ENCODE data around the gene WFDC1.
"Not testable (repeated sequence)": the region's sequence is repeated elsewhere in the genome, so short reads cannot be mapped to it uniquely, and the experiment has no call there.

WFDC1 gene

DNA sequence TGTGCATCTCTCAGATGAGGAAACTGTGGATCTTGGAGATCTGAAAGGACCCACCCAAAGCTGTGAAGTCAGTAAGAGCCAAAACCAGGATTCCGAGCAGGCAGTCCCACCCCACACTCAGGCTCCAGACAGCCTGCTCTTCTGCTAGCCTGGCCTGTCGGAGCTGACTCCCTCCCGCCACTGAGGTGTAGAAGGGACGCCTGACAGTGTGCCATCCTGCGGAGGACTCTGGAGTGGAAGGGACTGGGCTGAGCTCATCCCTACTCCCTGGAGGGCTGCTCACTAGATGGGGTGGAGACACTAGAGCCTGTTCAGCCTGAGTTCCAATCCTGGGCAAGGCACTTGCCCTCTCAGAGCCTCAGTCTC is 36.0 kb downstream of the WFDC1 start:
- no peak for DNase-seq

DNA sequence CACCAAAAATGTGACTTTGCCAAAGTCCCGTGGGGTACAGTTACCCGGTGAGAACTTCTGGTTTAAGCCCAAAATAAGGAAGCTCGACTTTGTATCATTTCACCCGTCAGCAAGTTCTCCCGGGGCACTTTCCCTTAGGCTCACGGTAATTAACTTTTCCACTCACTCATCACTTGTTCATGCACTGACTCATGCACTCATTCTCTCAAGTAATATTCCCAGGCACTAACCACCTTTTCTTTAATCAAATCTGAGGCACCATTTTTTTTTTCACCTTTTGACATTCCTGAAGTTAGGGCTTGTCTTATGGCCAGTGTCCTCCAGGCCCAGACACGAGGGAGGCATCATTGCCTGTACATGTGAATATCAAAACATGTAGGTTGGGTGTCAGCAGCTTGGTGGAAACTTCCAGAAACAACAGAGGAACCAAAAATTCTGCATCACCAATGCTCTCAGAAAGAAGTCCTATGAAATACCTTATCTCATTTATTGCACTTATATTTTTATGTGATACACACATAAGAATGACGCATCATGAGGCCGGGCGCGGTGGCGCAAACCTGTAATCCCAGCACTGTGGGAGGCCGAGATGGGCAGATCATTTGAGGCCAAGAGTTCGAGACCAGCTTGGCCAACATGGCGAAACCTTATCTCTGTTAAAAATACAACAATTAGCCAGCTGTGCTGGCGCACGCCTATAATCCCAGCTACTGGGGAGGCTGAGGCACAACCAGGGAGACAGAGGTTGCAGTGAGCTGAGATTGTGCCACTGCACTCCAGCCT is 37.5 kb downstream of the WFDC1 start:
- DNase-seq: no peak

DNA sequence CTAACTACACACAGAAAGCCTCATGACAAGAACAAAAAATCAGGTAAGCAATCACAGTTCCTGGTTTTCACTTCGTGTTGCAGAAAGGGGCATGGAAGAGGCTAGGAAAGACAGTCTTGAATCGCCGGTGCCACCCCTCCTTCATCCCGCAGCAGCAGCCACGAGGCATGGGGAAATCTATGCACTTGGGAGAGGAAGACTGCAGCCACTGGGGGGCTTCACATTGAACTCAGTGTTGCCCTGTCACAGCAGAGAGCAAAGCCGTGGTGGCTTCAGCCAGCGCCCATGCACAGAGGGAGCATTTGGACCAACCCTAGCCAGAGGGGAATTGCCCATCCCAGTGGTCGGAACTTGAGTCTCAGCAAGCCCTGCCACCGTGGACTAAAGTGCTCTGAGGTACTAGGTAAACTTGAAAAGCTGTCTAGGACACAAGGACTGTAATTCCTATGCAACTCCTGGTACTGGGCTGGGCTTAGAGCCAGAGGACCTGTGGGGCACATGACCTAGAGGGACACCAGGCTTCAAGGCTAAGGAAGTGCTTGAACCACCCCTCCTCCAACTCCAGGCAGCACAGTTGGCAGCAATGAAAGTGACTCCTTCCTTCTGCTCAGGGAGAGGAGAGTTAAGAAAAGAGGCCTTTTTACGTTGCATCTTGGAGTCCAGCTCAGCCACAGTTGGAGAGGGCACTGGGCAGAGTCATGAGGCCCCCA is 38.5 kb downstream of the WFDC1 start:
- DNase-seq: no peak

DNA sequence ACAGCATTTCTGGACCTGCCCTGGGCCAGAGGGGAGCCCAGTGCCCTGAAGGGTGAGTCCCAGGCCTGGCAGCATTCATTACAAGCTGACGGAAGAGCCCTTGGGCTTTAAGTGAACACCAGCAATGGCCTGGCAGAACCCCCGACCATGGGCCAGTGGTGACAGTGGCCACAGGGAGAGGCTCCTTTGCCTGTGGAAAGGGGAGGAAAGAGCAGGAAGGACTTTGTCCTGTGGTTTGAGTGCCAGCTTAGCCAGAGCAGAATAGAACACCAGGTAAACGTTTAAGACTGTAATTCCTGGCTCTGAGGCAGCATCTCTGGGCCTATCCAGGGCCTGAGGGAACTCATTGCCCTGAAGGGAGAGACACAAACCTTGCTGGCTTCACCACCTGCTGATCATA is 39.4 kb downstream of the WFDC1 start:
- DNase-seq: no peak

DNA sequence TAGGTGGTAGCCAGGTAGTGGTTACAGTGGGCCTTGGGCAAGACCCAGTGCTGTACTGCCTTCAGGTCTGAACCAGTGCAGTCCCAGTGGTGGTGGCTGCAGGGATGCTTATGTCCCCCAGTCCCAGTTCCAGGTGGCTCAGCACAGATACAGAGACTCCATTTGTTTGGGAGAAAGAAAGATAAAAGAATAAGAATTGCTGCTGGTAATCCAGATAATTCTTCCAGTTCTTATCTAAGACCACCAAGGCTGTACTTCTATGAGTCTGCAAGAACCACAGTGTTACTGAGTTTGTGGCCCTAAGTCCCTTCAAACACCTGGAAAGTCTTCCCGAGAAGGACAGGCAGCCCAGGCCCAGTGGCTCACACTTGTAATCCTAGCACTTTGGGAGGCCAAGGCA is 39.8 kb downstream of the WFDC1 start:
- DNase-seq: no peak

DNA sequence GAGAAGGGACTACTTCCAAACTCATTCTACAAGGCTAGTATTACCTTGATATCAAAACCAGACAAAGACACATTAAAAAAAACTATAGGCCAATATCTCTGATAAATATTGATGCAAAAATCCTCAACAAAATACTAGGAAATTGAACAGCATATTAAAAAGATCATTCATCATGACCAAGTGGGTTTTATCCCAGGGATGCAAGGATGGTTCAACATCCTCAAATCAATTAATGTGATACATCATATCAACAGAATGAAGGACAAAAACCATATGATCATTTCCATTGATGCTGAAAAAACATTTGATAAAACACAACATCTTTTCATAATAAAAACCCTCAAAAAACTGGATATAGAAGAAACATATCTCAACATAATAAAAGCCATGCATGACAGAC is 42.6 kb downstream of the WFDC1 start:
- not testable (repeated sequence) for DNase-seq

DNA sequence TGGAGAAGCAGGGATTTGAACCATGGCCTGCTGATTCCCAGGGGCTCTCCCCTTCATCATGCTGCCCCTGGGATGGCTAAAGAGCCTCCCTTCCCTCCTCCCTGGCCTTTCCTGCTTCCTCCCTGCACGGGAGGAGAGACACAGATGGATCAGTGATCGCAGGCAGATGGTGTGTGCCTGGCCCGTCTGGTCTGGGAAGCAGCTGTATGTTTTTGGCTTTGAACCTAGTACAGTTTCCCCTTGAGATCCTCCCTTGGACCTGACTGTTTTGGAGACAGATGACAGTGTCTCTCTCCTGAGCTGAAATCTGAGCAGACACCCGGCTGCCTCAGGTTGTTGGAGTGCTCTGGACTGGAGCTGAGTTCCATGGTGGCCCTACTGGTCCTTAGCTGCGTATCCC is 44.6 kb downstream of the WFDC1 start:
- DNase-seq: no peak

DNA sequence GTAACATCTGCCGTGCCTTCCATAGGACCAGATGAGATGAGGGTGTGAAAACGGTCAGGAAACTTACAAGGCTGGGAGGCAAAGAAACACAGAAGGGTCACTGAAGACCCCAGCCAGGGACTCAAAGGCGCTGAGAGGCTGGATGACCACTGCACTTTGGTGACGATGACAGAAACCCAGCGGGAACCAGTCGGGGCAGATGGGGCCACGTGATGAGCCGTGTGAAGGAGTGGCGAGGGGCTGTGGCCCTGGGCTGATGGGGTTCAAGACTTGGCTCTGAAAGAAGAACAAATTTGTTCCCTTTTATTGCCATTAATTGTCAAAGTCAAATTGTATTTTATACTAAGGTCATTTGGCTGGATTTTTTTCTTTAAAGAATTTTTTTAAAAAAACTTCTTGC is 45.1 kb downstream of the WFDC1 start:
- no peak for DNase-seq

DNA sequence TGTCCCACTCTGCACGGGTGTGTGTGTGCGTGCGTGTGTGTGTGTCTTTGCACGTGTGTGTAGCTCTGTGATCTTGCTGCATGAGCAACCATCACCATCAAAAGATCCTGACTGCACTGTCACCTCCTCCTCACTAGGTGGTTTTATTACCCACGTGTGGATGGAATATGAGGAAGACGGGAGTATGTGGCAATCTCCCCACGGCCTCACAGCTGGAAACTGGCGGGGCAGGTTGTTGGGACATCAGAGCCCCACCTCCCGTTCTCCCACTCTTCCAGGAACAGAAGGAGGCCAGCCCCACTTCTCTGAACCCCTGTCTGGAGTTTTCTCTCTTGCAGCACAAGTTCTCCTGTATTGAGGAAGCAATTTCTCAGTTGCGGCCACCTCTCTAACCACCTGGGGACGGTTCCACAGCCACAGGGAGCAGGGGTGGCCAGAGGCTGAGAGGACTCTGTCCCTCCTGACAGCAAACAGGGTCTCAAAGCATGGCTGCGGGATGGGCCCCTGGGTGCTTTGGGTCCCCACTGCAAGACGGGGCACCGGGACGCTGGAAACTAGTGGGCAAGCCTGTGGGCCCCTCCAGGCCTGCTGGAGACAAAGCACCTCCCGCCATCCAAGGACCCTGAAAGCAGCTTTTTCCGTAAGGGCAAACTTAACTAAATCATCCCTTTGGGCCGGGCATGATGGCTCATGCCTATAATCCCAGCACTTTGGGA is 45.8 kb downstream of the WFDC1 start:
- DNase-seq: no peak

DNA sequence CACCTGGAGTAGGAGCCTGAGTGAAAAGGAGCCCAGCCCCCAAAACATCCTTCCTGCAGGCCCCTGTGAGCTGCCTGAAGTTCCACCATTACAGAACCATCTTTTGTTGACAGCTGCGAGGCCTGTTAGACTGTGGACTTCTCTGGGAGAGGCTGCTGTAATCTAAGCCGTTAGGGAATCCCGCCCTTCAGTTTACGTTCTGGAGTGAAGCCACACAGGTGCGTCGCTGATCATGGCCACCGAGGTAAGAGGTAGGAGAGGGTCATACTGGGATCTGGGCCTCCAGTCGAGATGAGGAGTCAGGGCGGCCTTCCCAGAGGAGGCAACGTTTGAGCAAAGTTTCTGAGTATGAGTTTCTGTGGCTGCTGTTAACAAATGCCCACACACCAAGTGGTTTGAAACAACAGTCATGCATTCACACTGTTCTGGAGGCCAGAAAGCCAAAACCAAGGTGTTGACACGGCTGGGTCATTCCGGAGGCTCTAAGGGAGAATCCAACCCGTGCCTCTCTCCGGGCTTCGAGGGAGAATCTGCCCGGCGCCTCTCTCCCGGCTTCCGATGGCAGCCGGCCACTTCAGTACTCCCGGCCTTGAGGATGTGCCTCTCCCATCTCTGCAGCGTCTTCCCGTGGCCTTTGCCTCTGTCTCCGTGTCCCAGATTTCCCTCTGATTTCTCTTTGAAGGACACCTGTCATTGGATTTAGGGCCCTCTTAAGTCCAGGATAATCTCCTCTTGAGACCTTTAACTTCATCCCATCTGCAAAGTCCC is 47.0 kb downstream of the WFDC1 start:
- DNase-seq: no peak

DNA sequence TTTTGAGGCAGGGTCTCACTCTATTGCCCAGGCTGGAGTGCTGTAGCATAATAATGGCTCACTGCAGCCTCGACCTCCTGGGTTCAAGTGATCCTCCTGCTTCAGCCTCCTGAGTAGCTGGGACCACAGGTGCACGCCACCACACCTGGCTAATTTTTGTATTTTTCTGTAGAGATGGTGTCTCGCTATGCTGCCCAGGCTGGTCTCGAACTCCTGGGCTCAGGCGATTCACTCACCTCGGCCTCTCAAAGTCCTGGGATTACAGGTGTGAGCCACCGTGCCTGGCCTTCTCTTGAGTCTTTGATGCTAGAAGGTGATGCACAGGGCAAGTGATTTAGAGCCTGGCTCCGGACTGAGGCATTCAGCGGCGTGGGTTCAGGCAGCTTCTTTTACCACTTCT is 49.1 kb downstream of the WFDC1 start:
- not testable (repeated sequence) for DNase-seq

DNA sequence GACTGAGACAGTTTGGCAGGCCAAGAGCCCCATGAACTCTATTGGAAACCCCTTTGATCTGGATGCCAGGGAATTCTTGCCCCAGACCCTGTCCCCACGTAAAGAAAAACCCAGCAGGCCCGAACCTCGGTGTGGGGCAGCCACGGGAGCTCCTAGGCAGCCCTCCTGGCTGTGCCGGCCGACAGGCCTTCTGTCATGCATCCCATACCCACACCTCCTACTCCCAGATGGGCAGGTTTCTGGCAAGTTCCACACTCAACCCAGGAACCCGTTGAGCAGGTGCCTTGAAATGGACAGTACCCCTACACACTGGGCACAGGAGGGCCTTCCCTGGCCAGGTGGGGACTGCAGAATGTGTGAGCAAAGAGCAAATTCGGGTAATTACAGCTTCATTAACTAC is 50.1 kb downstream of the WFDC1 start:
- no peak for DNase-seq

DNA sequence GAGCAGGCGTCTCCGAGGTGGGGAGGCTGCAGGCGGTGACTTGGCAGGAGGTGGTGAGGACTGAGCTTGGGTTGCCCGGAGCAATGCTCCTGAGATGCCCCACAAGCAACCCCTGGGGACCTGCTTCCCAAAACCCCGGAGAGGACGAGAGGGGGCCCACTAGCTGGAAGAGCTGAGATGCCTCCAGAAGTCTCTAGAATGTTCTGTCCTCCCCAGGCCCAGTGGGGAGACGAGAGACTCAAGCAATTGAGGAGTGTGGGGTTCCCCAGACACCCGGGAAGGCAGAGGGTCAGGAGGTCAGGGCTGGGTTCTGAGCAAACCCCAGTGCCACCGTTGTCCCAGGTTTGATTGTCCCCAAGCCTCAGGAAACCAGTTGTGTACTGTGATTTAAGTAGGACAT is 52.5 kb downstream of the WFDC1 start:
- no peak for DNase-seq

DNA sequence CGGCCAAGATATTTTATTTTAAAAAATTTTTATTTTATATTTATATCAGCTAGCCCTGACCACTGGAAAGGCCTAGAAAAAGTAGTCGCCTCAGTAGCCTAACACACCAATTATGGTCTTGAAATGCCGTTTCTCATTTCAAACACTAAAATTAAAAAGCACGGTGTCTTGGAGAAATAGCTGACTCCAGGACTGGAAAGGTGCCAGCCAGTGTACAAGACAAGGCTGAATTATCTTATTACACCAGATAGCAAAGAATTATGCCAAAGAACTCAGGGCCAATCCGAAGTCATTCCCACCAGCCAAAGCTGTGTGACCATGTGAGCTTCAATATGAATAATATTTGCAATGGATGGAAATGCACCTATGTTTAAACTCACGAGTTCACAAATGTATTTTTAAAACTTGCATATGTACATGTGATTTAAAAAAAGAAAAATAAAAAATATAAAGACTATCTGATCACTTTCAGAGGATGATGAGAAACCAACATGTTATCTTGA is 53.8 kb downstream of the WFDC1 start:
- no peak for DNase-seq

DNA sequence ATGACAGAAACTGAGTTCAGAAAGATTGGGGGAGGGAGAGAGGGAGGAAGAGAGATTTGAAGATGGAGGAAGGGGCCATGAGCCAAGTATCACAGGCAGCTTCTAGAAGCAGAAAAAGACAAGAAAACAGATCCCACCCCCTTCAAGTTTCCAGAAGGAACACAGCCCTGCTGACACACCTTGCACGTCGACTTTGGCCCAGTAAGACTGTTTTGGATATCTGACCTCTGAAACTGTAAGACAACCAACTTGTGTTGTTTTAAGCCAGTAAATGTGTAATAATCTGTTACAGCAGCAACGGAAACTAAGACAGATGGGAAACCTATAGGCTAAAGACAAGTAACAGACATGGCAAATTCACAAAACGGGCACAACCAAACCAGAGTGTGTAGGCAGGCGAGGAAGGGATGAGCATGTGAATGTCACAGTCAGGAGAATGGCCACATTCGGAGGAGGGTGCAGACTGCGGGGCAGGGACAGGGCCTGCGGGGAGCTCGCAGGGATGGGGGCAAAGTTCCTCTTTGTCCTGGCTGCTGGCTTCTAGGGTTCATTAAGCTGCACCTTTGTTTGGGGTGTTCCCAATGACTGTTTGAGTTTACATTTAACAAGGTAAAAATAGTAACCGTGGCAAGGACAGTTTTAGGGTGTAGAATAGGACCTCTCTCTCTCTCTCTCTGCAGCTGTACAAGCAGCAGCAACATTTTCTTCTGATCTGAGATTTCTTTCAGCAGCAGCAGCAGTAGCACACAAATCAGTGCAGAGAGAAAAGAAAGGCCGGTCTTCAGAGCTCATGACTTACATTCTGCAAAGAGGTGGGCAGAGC is 55.4 kb downstream of the WFDC1 start:
- DNase-seq: no peak

DNA sequence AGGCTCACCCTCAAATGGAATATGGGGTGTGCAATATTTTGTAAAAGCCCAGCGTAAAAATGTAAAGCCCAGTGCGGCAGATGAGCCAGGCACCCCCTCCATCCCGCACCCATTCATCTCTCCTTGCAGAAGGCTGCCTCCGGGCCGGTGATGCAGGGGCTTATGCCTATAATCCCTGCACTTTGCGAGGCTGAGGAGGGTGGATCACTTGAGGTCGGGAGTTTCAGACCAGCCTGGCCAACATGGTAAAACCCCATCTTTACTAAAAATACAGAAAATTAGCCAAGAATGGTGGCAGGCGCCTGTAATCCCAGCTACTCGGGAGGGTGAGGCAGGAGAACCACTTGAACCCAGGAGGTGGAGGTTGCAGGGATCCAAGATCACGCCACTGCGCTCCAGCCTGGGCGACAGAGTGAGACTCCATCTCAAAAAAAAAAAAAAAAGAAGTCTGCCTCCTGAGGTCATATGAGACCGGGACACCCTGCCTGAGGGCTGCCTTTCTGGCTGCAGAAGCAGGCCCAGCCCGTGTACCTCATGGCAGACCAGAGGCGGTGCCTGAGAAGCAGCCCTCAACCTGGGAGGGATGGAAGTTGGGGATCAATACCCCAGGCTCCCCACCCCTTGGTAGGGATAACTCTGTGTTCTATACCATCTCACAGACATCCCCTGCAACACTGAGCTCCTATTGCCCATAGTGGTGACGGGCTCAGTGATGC is 56.2 kb downstream of the WFDC1 start:
- DNase-seq: no peak

DNA sequence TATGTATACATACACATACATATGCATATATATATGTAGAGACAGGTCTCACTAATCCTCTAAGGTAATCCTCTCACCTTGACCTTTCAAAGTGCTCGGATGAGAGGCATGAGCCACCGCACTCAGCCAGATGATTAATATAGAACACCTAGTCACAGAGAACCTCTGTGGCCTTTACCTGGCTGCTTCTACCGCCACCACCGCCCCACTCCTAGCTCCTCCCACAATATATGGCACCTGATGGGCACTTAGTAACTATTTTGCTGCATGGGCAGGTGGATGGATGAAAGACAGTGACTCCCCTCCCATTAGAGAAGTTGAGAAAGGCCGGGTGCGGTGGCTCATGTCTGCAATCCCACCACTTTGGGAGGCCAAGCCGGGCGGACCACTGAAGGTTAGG is 57.0 kb downstream of the WFDC1 start:
- no peak for DNase-seq

DNA sequence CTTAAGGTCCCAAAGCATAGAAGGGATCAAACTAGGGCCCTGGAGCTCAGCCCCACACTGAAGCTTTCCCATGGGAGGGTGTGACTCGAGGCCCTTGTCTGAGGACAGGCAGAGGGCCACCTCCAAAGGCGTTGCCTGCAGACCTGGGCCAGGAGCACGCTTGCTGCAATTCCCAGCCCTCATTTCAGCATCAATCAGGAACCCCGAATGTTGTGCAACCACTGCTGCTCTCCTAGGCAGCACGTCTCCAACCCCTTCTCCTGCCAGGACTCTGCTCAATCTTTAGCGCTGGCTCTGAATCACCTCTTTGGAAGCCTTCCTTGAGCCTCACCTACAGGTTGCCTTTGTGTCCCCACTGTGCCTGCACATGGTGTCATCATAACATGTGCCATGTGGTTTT is 59.6 kb downstream of the WFDC1 start:
- DNase-seq: no peak

DNA sequence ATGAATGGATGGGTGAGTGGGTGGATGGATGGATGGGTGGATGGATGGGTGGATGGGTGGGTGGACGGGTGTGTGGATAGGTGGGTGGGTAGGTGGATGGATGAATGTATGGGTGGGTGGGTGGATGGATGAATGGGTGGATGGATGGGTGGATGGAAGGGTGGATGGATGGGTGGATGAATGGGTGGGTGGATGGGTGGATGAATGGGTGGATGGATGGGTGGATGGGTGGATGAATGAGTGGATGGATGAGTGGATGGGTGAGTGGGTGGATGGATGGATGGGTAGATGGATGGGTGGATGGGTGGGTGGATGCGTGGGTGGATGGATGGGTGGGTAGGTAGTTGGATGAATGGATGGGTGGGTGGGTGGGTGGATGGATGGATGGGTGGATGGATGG is 60.5 kb downstream of the WFDC1 start:
- DNase-seq: no peak

DNA sequence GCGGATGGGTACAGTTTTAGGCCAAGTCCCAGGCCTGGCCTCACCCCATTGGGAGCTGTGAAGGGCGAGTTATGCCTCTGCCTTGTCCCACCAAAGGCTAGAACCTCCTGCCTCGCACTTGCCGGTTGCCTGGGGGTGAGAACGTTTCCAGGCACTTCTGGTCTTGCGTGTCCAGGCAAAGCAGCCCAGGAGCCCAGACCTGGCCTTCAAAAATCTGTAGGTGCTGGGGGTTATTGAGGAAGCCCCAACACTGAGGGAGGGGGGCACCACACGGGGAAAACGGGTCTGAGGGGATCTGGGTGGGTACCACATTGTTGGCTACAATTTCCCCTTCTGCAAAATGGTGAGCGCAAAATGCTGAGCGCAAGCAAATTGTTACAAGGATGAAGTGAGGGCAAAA is 61.5 kb downstream of the WFDC1 start:
- DNase-seq: no peak

DNA sequence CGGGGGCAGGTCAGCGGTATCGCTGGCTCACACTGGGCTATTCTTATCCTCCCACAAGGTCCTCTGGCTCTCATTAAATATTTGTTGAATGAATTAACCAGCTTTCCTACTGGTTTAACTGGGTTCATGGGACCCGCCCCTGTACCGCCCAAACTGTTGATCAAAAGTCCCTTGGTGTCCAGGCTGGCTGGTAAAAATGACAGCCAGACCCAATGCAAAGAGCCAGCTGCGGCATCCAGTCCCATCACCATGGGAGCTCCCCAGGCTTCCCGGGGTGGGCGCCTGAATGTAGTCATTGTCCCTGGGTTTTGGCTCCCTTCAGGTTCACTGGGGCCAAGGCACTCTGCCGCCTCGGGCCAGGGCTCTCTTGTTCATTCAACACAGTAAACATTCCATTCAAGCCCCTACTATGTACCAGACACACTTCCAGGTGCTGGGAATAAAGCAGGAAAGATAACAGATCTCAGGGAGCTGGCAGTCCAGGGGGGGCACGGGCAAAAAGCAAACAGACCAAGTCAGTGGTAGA is 62.0 kb downstream of the WFDC1 start:
- DNase-seq: no peak
